ENCODE results near the gene VSTM2L.

The VSTM2L gene

GRCh38 chr20:37893566-37894241 lies 9.2 kb upstream of the VSTM2L start:
- TF ChIP-seq CTCF (IDR thresholded peaks at IDR 0.05; ENCODE audit: control insufficient read depth, insufficient read depth, low read depth, low read length, missing control alignments): no peak
- no peak for DNase-seq (ENCODE audit: low read depth)

GRCh38 chr20:37894454-37894853 lies 8.5 kb upstream of the VSTM2L start:
- no peak overlapping the region for H3K4me3 ChIP-seq (ENCODE audit: control insufficient read depth, low read depth, low read length)
- TF ChIP-seq CTCF (IDR thresholded peaks at IDR 0.05; ENCODE audit: control insufficient read depth, insufficient read depth, low read depth, low read length, missing control alignments): no peak
- no peak for DNase-seq (ENCODE audit: low read depth)

More at GRCh38 chr20:37893566-37894241, 9.2 kb upstream of the VSTM2L start:
- no peak overlapping the region for H3K4me3 ChIP-seq (ENCODE audit: control insufficient read depth, low read depth, low read length)

DNA sequence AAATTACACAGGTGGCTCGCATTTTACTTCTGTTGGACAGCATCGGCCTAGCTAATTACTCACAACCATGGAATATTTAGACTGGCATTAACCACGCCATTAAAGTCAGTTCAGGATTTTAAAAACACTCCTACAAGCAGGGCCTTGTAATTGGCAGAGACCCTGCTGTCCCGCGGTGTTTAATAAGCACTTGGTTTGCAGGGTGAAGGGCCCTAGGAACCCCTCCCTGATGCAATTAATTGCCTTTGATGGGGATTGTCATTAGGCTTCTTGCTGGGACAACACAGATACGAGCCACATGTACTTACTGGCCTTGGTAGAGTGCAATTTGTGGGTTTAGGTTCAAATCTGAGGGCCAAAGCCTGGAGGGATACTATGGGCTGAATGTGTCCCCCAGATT lies 7.8 kb upstream of the VSTM2L start:
- DNase-seq (ENCODE audit: low read depth): no peak
- no peak overlapping the region for H3K4me3 ChIP-seq (ENCODE audit: control insufficient read depth, low read depth, low read length)
- TF ChIP-seq CTCF (IDR thresholded peaks at IDR 0.05; ENCODE audit: control insufficient read depth, insufficient read depth, low read depth, low read length, missing control alignments): no peak

- no peak for DNase-seq (ENCODE audit: low read depth)
- H3K4me3 ChIP-seq (ENCODE audit: control insufficient read depth, low read depth, low read length): no peak overlapping the region
- TF ChIP-seq CTCF (IDR thresholded peaks at IDR 0.05; ENCODE audit: control insufficient read depth, insufficient read depth, low read depth, low read length, missing control alignments): peak; percentile 16
Observed at GRCh38 chr20:37896932-37897548, 5.9 kb upstream of the VSTM2L start.

- no peak for TF ChIP-seq CTCF (IDR thresholded peaks at IDR 0.05; ENCODE audit: control insufficient read depth, insufficient read depth, low read depth, low read length, missing control alignments)
- H3K4me3 ChIP-seq (ENCODE audit: control insufficient read depth, low read depth, low read length): no peak overlapping the region
- DNase-seq (ENCODE audit: low read depth): no peak
Observed at GRCh38 chr20:37898233-37899104, 4.5 kb upstream of the VSTM2L start.

DNA sequence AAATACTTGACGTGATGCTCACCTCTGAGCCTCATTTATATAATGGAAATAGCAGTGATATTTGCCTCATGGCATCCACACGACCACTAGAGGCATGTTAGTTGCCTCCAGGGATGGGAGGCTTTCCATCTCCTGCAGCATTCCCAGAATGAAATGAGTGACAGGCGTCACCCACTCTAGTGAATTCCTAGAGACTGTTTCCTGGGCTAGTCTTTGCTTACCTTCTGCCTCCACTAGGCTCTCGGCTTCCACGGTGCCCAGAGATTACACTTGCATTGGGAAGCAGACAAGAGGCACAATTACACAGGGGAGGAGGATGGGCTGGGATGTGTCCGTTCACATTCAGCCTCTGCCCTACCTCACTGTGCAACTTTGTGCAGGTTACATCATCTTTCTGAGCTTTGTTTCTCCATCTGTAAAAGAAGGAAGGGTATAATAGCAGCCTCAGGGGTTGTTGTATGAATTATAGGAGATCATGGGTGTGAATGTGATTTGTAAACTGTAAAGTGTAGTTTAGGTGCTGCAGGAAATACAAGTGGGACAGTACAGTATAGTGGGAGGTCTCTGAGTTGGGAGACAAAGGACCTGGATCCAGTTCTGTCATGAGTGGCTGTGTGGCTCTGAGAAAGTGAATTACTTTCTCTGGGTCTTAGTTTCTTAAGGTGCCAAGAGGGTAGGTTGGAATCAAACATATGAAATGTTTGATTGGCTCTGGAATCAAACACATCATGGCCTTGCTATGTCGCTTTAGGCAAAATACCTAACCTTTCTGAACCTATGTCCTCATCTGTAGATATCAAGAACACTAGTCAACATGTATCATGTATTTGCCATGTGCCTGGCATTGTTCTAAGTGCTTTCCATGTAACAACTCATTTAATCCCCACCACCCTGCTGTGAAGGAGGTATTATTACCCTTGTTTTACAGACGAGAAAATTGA lies 3.6 kb upstream of the VSTM2L start:
- H3K4me3 ChIP-seq (ENCODE audit: control insufficient read depth, low read depth, low read length): no peak overlapping the region
- no peak for DNase-seq (ENCODE audit: low read depth)
- TF ChIP-seq CTCF (IDR thresholded peaks at IDR 0.05; ENCODE audit: control insufficient read depth, insufficient read depth, low read depth, low read length, missing control alignments): peak; percentile 11
